Muscle layer of colon (tissue), 2 donors: ENCODE data around the gene RAB12.

Source experiments
- H3K27ac ChIP-seq: one replicate; pipeline ENCODE4 v1.7.0; 2013; ENCODE audit warnings: low read depth, mild to moderate bottlenecking, low read length, moderate library complexity
- H3K27me3 ChIP-seq, 2 donors: one replicate each; pipeline ENCODE4 v1.7.0; 2013; ENCODE audit warnings: low read length in 2 of 2, mild to moderate bottlenecking in 2 of 2; ENCODE audit not compliant: insufficient read depth in 2 of 2, control insufficient read depth in 1 of 2
- H3K36me3 ChIP-seq: one replicate; pipeline ENCODE4 v1.7.0; 2013; ENCODE audit warnings: mild to moderate bottlenecking, low read length; ENCODE audit not compliant: insufficient read depth
- H3K4me1 ChIP-seq: one replicate; pipeline ENCODE4 v1.7.0; 2013; ENCODE audit warnings: mild to moderate bottlenecking, low read length; ENCODE audit not compliant: insufficient read depth
- H3K4me3 ChIP-seq, 2 donors: one replicate each; pipeline ENCODE4 v1.7.0; 2013; ENCODE audit warnings: low read length in 2 of 2, low read depth in 1 of 2, mild to moderate bottlenecking in 1 of 2, moderate library complexity in 1 of 2
- H3K9ac ChIP-seq: one replicate; pipeline ENCODE4 v1.7.0; 2013; ENCODE audit warnings: low read length
- H3K9me3 ChIP-seq: one replicate; pipeline ENCODE4 v1.7.0; 2013; ENCODE audit warnings: mild to moderate bottlenecking, low read length
- donor health status: abdominal sarcoma.
- donor health status: Adenocarcinoma of cecum.

Gene RAB12

GRCh38 chr18:8602040-8602439, 7.2 kb upstream of the RAB12 start:
- Histone ChIP-seq H3K9ac (no peak overlapping the region), H3K4me3 (no peak overlapping the region), H3K27ac (no peak overlapping the region), H3K36me3 (no peaks in the 10 kb centered on the region), H3K27me3 (no peaks in the 10 kb centered on the region), H3K9me3 (no peaks in the 10 kb centered on the region), H3K4me1 (no peaks in the 10 kb centered on the region)

- Histone ChIP-seq H3K27ac (no peak overlapping the region), H3K9ac (no peak overlapping the region), H3K27me3 (no peaks in the 10 kb centered on the region), H3K4me3 (no peak overlapping the region), H3K36me3 (no peaks in the 10 kb centered on the region), H3K9me3 (no peaks in the 10 kb centered on the region), H3K4me1 (peaks cover 1% of the 10 kb centered on the region)
Observed at GRCh38 chr18:8602557-8602956, 6.7 kb upstream of the RAB12 start.

GRCh38 chr18:8603663-8604520, 5.3 kb upstream of the RAB12 start:
- Histone ChIP-seq H3K4me3 (no peak overlapping the region), H3K9ac (no peak overlapping the region), H3K36me3 (no peaks in the 10 kb centered on the region), H3K27me3 (no peaks in the 10 kb centered on the region), H3K4me1 (peaks cover 10% of the 10 kb centered on the region), H3K9me3 (no peaks in the 10 kb centered on the region), H3K27ac (no peak overlapping the region)

GRCh38 chr18:8605974-8606373, 3.3 kb upstream of the RAB12 start:
- peaks cover 15% of the 10 kb centered on the region for H3K4me1 ChIP-seq
- H3K27ac ChIP-seq: no peak overlapping the region
- H3K9me3 ChIP-seq: no peaks in the 10 kb centered on the region
- no peak overlapping the region for H3K9ac ChIP-seq
- H3K27me3 ChIP-seq: no peaks in the 10 kb centered on the region
- no peak overlapping the region for H3K4me3 ChIP-seq
- no peaks in the 10 kb centered on the region for H3K36me3 ChIP-seq

- peak overlapping the region; percentile 73 for H3K27ac ChIP-seq
Observed at GRCh38 chr18:8607776-8608742, 1.2 kb upstream of the RAB12 start.

GRCh38 chr18:8609659-8610458, 622 bp downstream of the RAB12 start:
- Histone ChIP-seq H3K27me3 (no peaks in the 10 kb centered on the region), H3K9me3 (no peaks in the 10 kb centered on the region), H3K36me3 (no peaks in the 10 kb centered on the region), H3K4me1 (peaks cover 41% of the 10 kb centered on the region), H3K27ac (peak overlapping the region; percentile 80), H3K9ac (peak overlapping the region; percentile 74), H3K4me3 (peak overlapping the region; percentile 83 to 96)

More at GRCh38 chr18:8607776-8608742, 1.2 kb upstream of the RAB12 start:
- H3K36me3 ChIP-seq: no peaks in the 10 kb centered on the region
- H3K4me3 ChIP-seq: peak overlapping the region; percentile 58 to 81
- H3K9me3 ChIP-seq: no peaks in the 10 kb centered on the region
- H3K9ac ChIP-seq: peak overlapping the region; percentile 28
- H3K27me3 ChIP-seq: no peaks in the 10 kb centered on the region
- H3K4me1 ChIP-seq: peaks cover 30% of the 10 kb centered on the region

- Histone ChIP-seq H3K27ac (peak overlapping the region; percentile 80), H3K9me3 (no peaks in the 10 kb centered on the region), H3K9ac (peak overlapping the region; percentile 74), H3K4me1 (peaks cover 47% of the 10 kb centered on the region), H3K36me3 (no peaks in the 10 kb centered on the region), H3K4me3 (peak overlapping the region; percentile 83 to 96), H3K27me3 (no peaks in the 10 kb centered on the region)
Observed at GRCh38 chr18:8610459-8610851, 1.2 kb downstream of the RAB12 start.

- Histone ChIP-seq H3K9ac (no peak overlapping the region), H3K36me3 (no peaks in the 10 kb centered on the region), H3K27ac (peak overlapping the region; percentile 16), H3K4me1 (peaks cover 62% of the 10 kb centered on the region), H3K27me3 (no peaks in the 10 kb centered on the region), H3K4me3 (no peak overlapping the region), H3K9me3 (no peaks in the 10 kb centered on the region)
Observed at GRCh38 chr18:8611916-8612576, 2.8 kb downstream of the RAB12 start.

- Histone ChIP-seq H3K4me1 (peaks cover 53% of the 10 kb centered on the region), H3K27ac (peak overlapping the region; percentile 81)
Observed at GRCh38 chr18:8614875-8615274, 5.6 kb downstream of the RAB12 start.

GRCh38 chr18:8615397-8616027, 6.3 kb downstream of the RAB12 start:
- peak overlapping the region; percentile 23 for H3K9ac ChIP-seq
- peak overlapping the region in 1 of 2 donors; percentile 38 for H3K4me3 ChIP-seq
- peak overlapping the region; percentile 81 for H3K27ac ChIP-seq
- no peaks in the 10 kb centered on the region for H3K9me3 ChIP-seq
- no peaks in the 10 kb centered on the region for H3K27me3 ChIP-seq
- H3K36me3 ChIP-seq: no peaks in the 10 kb centered on the region
- peaks cover 52% of the 10 kb centered on the region for H3K4me1 ChIP-seq

More at GRCh38 chr18:8614875-8615274, 5.6 kb downstream of the RAB12 start:
- Histone ChIP-seq H3K4me3 (no peak overlapping the region), H3K27me3 (no peaks in the 10 kb centered on the region), H3K36me3 (no peaks in the 10 kb centered on the region), H3K9ac (peak overlapping the region; percentile 23), H3K9me3 (no peaks in the 10 kb centered on the region)
